PC-3 (cell line): ENCODE results near the gene CFAP161.

Experiments
- CTCF ChIP-seq: fragments of 300-600 bp; sonication (generic); conservative IDR thresholded peaks from 2 replicates; pipeline ENCODE4 v1.5.1; 2017; ENCODE audit warnings: antibody characterized with exemption, low read depth, mild to moderate bottlenecking, low read length
- EZH2 ChIP-seq: fragments of 300-600 bp; sonication (generic); IDR thresholded peaks from one replicate; pipeline ENCODE4 v1.6.1; 2017; ENCODE audit warnings: antibody characterized with exemption, mild to moderate bottlenecking, low read length; ENCODE audit not compliant: unreplicated experiment

DNA sequence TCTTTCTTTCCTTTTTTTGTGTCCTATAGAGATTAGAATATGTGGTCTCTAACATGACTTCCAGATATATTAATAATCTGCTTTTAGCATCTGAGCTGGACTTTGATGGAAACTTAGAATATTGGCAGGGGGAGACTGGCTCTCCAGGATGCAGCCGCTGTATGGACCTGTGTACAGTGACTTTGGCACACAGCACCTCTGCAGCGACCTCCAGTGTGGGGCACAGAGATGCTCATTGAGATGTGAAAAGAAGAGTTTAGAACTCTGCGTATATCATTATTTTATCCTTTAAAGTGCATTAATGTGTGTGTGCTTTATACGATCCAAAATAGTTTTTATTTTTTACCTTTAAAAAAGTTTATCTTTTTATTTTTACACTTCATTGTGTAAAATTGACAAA, 18.3 kb downstream of the CFAP161 start:
- peak; percentile 23; the same call in 1 of the 2 replicates for TF ChIP-seq CTCF
- TF ChIP-seq EZH2: no peak
